ENCODE data around the gene TRDN.

The TRDN gene

GRCh38 chr6:123168466-123168865 is 468.3 kb downstream of the TRDN start:
- H3K4me3 ChIP-seq (ENCODE audit: low read length, poor library complexity, severe bottlenecking) = no peak overlapping the region
- no peaks in the 10 kb centered on the region for H3F3A ChIP-seq (ENCODE audit: low read depth)
- no peaks in the 10 kb centered on the region for H4K20me1 ChIP-seq (ENCODE audit: insufficient read depth, low read length, poor library complexity, severe bottlenecking)
- H3K4me1 ChIP-seq (ENCODE audit: insufficient read depth, low read length, poor library complexity, severe bottlenecking) = no peaks in the 10 kb centered on the region
- H3K9me2 ChIP-seq (replicated peaks; ENCODE audit: low read depth, low read length) = no peaks in the 10 kb centered on the region
- no peak overlapping the region for H2AFZ ChIP-seq (ENCODE audit: low read length)
- no peak overlapping the region for H3K4me2 ChIP-seq (ENCODE audit: low read depth, low read length, poor library complexity, severe bottlenecking)
- H3K36me3 ChIP-seq (ENCODE audit: insufficient read depth, low read length) = no peaks in the 10 kb centered on the region
- no peaks in the 10 kb centered on the region for H3K79me2 ChIP-seq (ENCODE audit: insufficient read depth, low read length)
- no peak overlapping the region for H3K9ac ChIP-seq (ENCODE audit: low read depth, low read length, poor library complexity, severe bottlenecking)
- H3K9me3 ChIP-seq (ENCODE audit: insufficient read depth, low read depth, low read length) = no peaks in the 10 kb centered on the region
- no peak for TF ChIP-seq EZH2phosphoT487 (IDR thresholded peaks at IDR 0.05; ENCODE audit: borderline replicate concordance)
- TF ChIP-seq CTCF (conservative IDR thresholded peaks at IDR 0.05; ENCODE audit: low read length) = no peak
- no peaks in the 10 kb centered on the region for H3K27me3 ChIP-seq (ENCODE audit: insufficient read depth, low read length, poor library complexity, severe bottlenecking)
